CD4-positive, alpha-beta T cell treated with Interleukin-17A for 4 hours (primary cell): ENCODE results near the gene KRT17.
A peak's percentile ranks its signal among the peaks of the same experiment; 100 is the strongest.
"Not testable (repeated sequence)": the region's sequence is repeated elsewhere in the genome, so short reads cannot be mapped to it uniquely, and the experiment has no call there.

Source experiments
- DNase-seq: peaks from one replicate; pipeline ENCODE4 v3.0.0-alpha.2; 2020; ENCODE audit warnings: mixed read lengths

KRT17 gene

GRCh38 chr17:41653892-41654677 is 29.7 kb upstream of the KRT17 start:
- DNase-seq = no peak

GRCh38 chr17:41653421-41653820 is 29.0 kb upstream of the KRT17 start:
- no peak for DNase-seq

- no peak for DNase-seq
These were observed 28.1 kb upstream of the KRT17 start for GRCh38 chr17:41652461-41652970.

GRCh38 chr17:41651625-41652460 is 27.5 kb upstream of the KRT17 start:
- no peak for DNase-seq

- DNase-seq = no peak
These were observed 26.6 kb upstream of the KRT17 start for GRCh38 chr17:41650794-41651624.

GRCh38 chr17:41649923-41650519 is 25.6 kb upstream of the KRT17 start:
- DNase-seq = no peak

- DNase-seq = peak; percentile 93
These were observed 24.2 kb upstream of the KRT17 start for GRCh38 chr17:41648411-41649195.

GRCh38 chr17:41647940-41648410 is 23.6 kb upstream of the KRT17 start:
- DNase-seq = peak; percentile 94

- DNase-seq = no peak
These were observed 22.9 kb upstream of the KRT17 start for GRCh38 chr17:41647038-41647813.

- DNase-seq = no peak
These were observed 18.1 kb upstream of the KRT17 start for GRCh38 chr17:41642252-41643156.

GRCh38 chr17:41640596-41640995 is 16.2 kb upstream of the KRT17 start:
- not testable (repeated sequence) for DNase-seq

GRCh38 chr17:41639492-41640473 is 15.4 kb upstream of the KRT17 start:
- DNase-seq = no peak

- DNase-seq = no peak
These were observed 14.6 kb upstream of the KRT17 start for GRCh38 chr17:41638941-41639340.

- DNase-seq = no peak
These were observed 13.8 kb upstream of the KRT17 start for GRCh38 chr17:41638194-41638593.

GRCh38 chr17:41636652-41637051 is 12.3 kb upstream of the KRT17 start:
- DNase-seq = no peak

GRCh38 chr17:41635121-41636097 is 11.0 kb upstream of the KRT17 start:
- DNase-seq = no peak

- DNase-seq = no peak
These were observed 10.3 kb upstream of the KRT17 start for GRCh38 chr17:41634639-41635038.
